Fibroblast of peridontal ligament (primary cell): ENCODE data around the gene WDR74.

Experiments
- DNase-seq: peaks from one replicate; pipeline ENCODE4 v3.0.0-alpha.2; 2010; ENCODE audit errors: extremely low read depth

Gene WDR74

DNA sequence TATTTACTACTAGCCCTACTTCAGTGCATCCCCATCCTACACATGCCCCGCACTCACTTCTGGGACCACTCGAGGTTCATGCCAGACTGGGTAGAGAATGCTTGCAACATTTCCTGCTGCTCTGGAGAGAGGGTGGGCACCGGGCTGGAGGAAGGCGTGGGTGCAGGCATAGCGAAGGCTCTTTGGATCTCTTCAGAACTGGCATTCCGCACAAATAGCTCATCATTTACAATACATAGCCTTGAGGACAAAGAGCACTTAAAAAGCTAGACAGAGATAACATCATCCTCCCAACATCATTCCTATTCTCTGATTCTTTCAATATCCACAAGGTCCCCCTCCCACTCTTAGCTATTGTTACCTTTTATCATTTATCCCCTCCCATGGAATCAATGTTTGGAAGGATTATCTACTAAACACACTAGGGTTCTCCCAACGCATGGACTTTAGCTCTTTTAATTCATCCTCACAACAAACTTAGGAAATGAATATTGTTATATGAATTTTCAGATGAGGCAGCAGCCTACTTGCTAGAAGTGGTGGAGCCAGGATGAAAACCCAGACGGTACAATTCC, 45.1 kb downstream of the WDR74 start:
- DNase-seq: no peak

DNA sequence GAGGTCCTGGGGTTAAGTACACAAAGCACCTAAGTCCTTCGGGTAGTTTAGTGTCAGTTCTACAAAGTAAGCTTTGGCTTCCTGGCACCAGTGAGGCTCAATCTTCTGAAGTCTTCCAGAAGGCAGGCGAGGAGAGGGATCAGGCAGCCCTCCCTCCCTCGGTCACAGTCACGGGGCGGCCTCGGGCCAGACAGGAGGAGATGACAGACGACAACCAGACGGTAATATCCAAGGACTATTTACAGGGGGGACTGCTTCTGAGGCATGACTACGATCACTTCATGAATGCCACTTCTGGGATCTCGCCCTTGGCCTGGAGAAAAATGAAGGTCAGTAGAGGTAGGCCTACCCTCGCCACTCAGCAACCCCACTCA, 47.2 kb downstream of the WDR74 start:
- no peak for DNase-seq

- DNase-seq: peak; percentile 59
These were observed 47.7 kb downstream of the WDR74 start, which contains the start of gene TMEM223 for GRCh38 chr11:62791501-62792201. Gene TMEM223, minus strand, starts transcription at chr11:62792006. Its CDS starts 12 bp downstream, at chr11:62791994.

GRCh38 chr11:62789576-62789975, 49.8 kb downstream of the WDR74 start:
- no peak for DNase-seq

DNA sequence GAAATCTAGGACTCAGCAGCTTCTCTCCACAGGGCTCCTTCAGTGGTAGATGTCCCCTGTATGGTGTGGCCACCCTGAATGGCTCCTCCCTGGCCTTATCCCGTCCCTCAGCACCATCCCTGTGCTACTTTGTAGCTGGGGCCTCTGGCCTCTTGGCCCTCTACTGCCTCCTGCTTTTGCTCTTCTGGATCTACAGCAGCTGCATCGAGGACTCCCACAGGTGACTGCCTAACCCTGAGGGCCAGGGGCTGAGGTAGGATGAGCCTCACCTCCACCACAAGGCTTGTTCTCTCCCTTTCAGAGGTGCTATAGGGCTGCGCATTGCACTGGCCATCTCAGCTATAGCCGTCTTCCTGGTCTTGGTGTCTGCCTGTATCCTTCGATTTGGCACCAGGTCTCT, 50.4 kb downstream of the WDR74 start:
- DNase-seq: no peak

DNA sequence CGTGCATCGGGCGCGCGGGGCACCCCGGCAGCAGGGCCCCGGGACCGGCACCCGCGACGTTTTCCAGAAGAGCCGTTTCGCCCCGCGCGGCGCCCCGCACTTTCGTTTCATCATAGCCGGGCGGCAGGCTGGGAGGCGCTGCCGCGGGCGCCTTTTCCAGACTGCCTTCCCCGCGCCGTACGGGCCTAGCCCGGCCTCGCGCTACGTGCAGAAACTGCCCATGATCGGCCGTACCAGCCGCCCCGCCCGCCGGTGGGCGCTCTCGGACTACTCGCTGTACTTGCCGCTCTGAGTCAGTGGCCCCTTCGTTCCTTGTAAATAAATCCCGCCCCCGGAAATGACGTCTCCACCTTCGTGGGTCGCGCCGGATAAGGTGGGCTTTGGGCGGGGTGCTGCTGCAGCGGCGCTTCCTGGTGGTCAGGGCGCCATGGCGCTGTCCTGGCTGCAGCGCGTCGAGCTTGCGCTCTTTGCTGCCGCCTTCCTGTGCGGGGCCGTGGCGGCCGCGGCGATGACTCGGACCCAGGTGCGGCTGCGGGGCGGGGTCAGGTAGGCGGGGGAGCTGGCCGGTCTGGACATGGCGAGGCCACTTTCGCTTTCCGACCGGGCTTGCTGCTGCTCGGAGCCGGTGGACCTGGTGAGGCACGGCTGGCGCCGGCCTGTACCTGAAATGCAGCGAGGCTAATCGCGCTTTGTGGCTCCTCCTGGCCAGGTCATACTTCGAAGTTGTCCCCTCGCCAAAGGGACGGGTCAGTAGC, 52.2 kb downstream of the WDR74 start, which contains the start of gene TMEM179B:
Gene TMEM179B, plus strand, starts transcription at position 398 of the 755 bp plus-strand sequence. Its CDS starts 30 bp downstream, at position 428.
- peak; percentile 96 for DNase-seq

GRCh38 chr11:62786318-62787004, 52.9 kb downstream of the WDR74 start:
- DNase-seq: peak; percentile 68
